GM04504 (cell line): ENCODE data around the gene TMED9.
"Not testable (repeated sequence)": the region's sequence is repeated elsewhere in the genome, so short reads cannot be mapped to it uniquely, and the experiment has no call there.

ENCODE experiments used
- DNase-seq: peaks from one replicate; pipeline ENCODE4 v3.0.0-alpha.2; 2012; ENCODE audit warnings: low read depth

The TMED9 gene

GRCh38 chr5:177606071-177607051, 14.4 kb downstream of the TMED9 start:
- DNase-seq: no peak

DNA sequence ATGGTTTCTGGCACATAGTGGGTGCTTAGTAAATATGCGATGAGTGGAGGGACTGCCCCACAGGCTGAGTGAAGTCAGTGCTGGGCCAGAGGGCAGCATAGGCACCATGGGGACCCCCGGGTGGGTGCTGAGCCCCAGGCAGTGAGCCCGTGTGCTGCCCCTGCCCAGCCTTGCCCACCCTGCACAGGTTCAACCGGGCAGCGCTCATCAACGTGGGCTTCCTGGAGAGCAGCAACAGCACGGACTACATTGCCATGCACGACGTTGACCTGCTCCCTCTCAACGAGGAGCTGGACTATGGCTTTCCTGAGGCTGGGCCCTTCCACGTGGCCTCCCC, 15.1 kb downstream of the TMED9 start:
- DNase-seq: no peak

DNA sequence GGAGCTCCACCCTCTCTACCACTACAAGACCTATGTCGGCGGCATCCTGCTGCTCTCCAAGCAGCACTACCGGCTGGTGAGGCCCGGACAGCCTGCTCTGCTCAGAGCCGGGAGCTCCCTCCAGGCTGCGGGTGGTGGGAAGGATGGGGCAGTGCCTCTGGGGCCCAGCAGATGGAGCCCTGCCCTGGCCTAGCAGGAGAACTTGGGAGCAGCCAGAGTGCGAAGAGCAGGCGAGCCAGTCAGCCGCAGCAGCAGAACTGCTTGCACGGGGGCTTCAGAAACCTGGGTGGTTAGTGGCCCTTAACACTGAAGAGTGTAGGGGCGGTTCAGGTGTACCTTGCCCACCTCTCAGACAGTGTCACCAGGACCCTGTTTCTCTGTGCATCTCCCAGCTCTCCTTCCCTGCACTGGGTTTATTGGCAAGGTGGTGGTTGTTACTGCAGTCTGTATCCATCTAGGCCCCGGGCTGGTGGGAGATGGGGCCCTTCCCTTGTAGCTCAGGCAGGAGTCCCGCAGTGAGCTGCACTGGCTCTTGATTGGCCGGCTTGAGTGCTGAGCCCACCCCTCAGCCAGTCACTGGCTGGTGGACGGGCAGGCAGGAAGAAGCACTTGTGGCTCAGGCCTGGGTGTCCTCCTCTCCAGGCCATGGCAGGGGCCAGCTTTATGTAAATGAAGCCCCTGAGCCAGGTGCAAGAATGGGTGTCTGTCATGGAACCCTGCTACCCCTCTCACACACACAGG, 15.6 kb downstream of the TMED9 start:
- DNase-seq: peak; percentile 52

- no peak for DNase-seq
Observed at GRCh38 chr5:177608243-177609075, 16.5 kb downstream of the TMED9 start.

DNA sequence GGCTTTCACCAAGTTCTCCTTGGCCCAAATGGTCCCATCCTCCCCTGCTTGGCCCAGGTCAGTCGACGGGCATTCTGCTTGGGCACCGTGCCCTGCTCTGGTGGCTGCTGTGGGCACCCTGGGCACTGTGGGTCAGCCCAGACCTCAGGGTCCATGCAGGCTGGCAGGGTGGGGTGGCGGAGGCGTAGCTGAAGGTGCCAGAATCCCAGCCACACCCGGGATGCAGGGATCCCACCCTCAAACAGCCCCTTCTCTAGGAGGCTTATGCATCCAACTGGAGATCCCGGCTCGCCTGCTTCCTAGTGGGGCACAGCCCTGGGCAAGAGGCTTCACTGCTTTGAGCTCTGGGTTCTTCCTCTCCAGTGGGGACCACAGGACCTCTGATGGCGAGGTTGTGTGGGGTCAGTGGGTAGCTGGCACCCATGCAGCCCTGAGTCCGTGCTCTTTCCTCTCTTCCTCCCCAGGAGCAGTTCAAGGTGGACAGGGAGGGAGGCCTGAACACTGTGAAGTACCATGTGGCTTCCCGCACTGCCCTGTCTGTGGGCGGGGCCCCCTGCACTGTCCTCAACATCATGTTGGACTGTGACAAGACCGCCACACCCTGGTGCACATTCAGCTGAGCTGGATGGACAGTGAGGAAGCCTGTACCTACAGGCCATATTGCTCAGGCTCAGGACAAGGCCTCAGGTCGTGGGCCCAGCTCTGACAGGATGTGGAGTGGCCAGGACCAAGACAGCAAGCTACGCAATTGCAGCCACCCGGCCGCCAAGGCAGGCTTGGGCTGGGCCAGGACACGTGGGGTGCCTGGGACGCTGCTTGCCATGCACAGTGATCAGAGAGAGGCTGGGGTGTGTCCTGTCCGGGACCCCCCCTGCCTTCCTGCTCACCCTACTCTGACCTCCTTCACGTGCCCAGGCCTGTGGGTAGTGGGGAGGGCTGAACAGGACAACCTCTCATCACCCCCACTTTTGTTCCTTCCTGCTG, 17.4 kb downstream of the TMED9 start:
- no peak for DNase-seq

DNA sequence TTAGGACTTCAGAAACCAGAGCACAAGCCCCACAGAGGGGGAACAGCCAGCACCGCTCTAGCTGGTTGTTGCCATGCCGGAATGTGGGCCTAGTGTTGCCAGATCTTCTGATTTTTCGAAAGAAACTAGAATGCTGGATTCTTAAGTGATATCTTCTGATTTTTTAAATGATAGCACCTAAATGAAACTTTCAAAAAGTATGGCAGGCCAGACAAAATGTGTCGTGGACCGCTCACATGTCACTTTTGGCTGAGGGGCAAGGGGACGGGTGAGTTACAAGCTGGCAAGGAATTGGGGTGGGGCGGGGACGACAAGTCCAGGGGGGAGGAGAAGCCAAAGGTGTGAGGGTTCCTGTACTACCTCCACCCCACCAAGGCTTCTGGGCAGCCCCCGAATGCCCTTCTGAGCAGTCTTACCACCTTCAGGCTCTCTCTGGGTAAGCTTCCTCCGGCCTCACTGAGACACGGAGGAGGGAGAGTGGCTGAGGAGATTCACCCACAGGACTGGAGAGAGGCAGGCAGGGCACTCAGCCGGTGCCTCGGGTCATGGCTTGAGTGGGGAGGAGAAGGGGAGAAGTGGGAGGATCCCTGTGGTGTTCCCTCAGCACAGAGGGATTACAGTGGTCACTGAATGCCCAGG, 18.2 kb downstream of the TMED9 start:
- DNase-seq: no peak

DNA sequence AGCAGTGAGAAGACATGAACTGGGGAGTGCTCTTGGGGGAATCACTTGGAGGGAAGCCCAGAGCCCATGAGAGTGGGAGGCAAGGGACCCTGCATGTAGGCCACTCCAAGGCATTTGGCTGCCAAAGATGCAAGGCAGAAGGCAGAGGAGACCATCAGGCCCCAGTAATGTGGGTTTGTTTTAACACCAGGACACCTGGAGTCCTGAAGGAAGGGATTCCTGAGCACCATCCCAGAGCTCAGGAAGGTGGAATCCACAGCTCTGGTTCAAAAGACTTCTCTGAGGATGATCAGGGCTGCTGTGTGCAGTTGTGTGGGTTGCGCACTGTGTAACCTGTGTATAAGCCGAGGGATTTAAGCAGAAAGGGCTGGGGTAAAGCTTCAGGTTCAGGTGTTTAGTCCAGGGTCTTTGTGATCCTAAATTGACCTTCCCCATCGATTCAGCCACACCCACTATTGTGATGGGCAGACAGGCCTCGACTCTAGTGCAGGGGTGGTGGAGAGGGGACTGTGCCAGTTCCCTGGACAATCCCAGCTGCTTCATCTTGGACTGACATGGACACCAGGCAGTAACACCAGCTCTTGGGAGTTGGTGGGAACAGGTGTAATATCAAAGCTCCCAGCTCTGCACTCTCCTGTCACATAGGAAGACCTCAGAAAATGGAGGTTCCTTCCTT, 18.9 kb downstream of the TMED9 start:
- DNase-seq: no peak

DNA sequence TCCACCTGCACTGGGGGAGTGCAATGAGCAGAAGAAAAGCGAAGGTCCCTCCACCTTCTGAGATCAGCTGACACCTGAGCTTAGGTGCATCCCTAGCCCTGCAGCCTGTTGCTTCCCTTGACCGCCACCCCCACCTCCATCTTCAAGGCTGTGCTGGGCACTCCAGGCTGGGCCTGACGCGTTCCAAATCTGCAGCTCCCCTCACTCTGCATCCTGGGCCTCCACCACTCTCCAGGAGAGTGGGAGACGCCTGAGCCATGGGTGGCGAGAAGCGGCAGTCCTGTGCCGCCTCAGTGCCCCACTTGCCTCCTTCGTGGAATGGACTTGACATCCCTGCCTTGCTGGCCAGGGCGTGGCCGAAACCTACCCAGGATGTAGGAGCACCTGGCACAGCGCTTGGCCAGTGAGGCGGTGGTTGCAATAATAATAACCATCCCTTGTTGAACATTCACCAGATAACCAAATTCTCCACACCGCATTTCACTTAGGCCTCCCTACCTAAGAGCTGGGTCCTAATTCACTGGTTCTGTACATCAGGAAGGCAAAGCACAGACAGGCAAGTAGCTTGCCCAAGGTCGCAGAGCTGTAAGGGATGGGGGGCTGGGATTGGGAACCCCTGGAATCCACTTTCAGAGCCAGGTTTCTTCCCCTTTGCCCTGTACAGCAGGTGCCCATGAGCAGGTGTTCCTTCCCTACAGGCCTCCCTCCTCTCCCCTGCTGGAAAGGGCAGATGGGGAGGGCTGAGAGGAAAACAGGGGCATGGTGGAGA, 19.6 kb downstream of the TMED9 start:
- DNase-seq: no peak

- no peak for DNase-seq
Observed at GRCh38 chr5:177612215-177612673, 20.2 kb downstream of the TMED9 start.

GRCh38 chr5:177620560-177620959, 28.6 kb downstream of the TMED9 start:
- DNase-seq: no peak

DNA sequence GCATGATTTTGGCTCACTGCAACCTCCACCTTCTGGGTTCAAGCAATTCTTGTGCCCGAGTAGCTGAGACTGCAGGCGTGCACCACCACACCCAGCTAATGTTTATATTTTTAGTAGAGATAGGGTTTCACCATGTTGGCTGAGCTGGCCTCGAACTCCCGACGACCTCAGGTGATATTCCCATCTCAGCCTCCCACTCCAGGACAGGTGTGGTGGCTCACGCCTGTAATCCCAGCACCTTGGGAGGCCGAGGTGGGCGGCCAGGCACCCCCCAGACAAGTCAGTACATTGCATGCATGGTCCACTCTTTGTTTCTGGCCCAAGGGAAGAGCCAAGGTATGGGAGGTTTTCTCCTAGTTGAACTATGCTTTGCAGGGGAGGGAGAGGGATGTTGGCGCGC, 32.2 kb downstream of the TMED9 start:
- DNase-seq: not testable (repeated sequence)

GRCh38 chr5:177630186-177630585, 38.2 kb downstream of the TMED9 start:
- DNase-seq: peak; percentile 6

GRCh38 chr5:177634912-177635311, 42.9 kb downstream of the TMED9 start:
- DNase-seq: not testable (repeated sequence)

GRCh38 chr5:177645462-177645861, 53.5 kb downstream of the TMED9 start:
- DNase-seq: not testable (repeated sequence)
